HG02885 (cell line): ENCODE data around the gene SULF2.
A peak's percentile ranks its signal among the peaks of the same experiment; 100 is the strongest.

Experiments
- ATAC-seq: cut with Tn5 transposase; IDR thresholded peaks from one replicate; pipeline ENCODE4 v1.9.1; 2021; ENCODE audit warnings: mild to moderate bottlenecking; ENCODE audit not compliant: unreplicated experiment, poor library complexity

Gene SULF2

GRCh38 chr20:47741669-47742608, 43.3 kb downstream of the SULF2 start:
- ATAC-seq, result no peak

GRCh38 chr20:47740862-47741184, 44.5 kb downstream of the SULF2 start:
- no peak for ATAC-seq

DNA sequence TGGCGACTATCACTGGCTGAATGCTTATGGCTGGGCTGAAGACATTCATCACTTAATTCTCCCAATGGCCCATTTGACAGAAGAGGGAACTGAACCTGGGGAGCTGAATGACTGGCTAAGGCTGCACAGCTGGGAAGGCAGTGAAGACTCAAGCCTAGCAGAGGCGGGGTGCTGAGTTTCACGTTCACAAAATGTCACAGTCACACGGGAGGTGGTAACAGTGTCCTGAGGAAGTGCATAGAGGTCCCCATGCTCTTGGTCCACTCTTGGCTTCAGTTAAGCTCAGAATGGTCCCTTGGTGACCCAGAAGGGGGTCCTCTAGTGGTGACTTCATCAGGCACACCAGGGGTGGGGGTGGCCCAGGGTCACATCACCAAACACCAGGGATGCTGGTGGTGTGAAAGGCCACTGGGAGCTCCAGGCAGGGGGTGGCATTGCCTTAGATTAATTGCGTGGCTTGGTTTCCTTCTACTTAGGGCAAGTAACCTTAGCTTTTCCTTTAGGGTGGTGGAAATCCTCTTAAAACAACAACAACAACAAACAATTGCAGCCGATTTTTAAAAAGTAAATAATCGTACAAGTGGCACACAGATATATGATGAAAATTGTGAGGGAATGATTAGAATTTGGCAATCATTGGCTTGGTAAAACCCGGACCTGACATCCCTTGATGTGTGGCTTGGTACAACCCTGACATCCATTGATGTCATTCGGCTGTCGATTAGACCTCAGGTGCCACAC, 45.0 kb downstream of the SULF2 start:
- ATAC-seq, result no peak

- no peak for ATAC-seq
These were observed 47.4 kb downstream of the SULF2 start for GRCh38 chr20:47737923-47738322.

DNA sequence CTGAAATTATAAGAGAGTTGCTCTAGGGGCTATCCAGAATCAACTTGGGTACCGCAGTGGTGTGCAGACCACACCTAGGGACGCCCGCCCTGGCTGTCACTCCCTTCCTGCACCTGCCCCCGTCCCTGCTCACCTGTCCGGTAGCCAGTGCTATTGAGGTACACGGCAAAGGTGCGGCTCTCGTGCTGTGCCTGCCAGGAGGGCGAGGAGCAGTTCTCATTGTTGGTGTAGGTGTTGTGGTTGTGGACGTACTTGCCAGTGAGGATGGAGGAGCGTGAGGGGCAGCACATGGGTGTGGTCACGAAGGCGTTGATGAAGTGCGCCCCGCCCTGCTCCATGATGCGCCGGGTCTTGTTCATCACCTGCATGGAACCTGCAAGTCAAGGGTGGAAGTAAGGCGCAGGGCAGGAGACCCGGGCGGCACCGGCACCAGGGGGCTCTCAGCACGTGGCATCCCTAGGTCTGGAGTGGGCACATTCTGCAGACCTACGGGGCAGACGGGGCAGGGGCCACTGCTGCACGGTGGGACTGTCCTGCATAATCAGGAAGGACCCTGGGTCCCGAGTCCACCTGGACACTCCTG, 48.6 kb downstream of the SULF2 start:
- no peak for ATAC-seq

GRCh38 chr20:47735412-47736400, 49.6 kb downstream of the SULF2 start:
- no peak for ATAC-seq

DNA sequence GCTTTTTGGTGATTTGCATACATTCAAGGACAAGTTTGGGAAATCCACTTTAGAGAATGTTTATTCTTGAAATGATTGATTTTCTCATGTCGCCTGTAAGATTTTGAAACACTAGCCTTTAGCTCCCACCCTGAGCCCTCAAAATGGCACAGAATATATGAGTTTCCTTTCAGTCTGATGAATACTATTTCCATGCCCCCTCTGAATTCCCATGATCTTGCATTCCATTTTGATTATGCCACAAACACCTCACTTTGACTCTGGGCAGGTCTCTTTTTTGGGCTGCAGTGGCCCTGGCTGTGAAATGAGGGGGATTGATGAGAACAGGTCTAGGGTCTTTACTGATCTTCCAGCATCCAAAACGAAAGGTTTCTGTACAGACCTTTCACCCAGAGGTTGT, 50.4 kb downstream of the SULF2 start:
- ATAC-seq, result no peak

- no peak for ATAC-seq
These were observed 51.4 kb downstream of the SULF2 start for GRCh38 chr20:47733892-47734291.

DNA sequence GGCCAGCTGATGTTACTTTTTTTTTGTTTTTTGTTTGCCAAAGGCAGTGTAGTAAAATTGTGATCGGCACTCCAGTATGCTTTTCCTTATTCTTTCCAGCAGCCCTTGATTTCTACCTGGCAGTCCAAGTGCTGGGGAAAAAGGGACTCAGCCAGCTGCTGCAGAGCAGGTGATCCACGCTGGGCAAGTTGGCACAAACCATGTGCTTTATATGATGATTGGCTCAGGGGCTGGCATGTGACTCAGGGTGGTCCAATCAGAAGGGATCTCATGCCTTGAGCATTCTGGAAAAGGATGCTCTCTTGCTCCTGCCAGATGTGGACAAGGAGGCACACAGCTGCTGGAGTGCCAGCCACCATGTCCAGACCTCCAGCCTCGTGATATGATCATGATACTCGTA, 54.5 kb downstream of the SULF2 start:
- no peak for ATAC-seq

DNA sequence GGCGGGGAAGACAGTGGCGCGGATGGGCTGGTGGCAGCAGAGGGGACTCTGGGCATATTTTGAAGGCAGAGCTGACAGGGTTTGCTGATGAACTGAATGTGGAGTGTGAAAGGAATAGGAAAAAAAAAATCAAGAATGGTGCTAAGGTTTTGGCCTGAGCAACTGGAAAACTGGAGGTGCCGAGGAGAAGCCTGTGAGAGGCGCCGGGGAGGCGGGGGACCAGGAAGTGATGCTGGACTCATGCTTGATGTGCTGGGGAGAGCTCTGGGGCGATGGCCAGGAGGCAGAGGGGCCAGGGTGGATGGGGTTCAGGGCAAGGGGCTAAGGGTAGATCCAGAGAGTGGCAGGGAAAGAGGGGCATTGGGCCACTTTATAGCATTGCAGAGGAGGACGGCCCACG, 55.8 kb downstream of the SULF2 start:
- no peak for ATAC-seq

- ATAC-seq, result peak; percentile 17
These were observed 57.3 kb downstream of the SULF2 start for GRCh38 chr20:47727909-47728361.

DNA sequence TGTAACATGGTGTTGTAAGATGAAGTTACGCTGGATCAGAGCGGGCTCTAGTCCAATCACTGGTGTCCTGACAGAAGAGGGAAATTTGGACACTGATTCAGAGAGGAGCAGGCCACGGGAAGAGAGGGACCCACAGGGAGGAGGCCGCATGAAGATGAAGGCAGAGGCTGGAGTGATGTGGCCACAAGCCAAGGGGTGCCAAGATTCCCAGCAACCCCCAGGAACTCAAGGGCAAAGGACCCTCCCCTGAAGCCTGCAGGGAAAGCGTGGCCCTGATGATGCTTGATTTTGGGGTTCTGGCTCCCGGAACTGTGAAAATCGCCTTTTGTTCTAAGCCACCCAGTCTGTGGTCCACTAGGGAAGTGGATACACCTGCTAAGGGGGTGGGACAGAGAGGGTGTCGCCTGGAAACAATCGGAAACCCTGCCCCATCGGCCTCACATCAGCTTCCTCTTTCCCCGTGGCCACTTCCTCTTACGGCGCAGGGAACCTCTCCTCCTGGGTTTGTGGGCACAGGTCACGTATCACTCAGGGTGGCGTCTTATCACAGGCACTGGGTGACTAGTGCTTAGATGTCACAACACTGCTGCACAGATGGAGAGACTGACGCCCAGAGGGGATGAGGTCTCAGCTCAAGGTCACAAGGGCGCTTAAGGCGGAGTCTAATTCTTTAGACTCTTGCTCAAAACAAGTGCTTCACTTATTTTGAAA, 58.0 kb downstream of the SULF2 start:
- peak; percentile 78 for ATAC-seq

DNA sequence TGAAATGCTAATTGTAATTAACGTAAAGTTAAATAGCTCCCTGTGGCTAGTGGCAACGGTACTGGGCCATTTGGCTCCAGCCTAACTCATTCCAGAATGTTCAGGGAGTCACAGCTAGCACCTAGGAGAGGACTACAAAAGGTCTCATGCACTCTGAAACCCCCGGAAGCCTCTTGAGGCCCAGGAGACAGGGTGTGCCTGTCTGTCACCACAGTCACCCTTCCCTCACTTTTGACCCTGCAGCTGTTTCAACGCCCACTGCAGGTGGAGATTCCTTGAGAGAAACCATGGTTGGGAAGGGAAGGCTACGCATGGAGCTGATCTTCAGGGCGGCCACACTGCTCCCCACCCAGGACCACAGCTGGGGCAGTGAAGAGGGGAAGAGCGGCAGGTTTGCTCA, 58.6 kb downstream of the SULF2 start:
- ATAC-seq, result no peak

DNA sequence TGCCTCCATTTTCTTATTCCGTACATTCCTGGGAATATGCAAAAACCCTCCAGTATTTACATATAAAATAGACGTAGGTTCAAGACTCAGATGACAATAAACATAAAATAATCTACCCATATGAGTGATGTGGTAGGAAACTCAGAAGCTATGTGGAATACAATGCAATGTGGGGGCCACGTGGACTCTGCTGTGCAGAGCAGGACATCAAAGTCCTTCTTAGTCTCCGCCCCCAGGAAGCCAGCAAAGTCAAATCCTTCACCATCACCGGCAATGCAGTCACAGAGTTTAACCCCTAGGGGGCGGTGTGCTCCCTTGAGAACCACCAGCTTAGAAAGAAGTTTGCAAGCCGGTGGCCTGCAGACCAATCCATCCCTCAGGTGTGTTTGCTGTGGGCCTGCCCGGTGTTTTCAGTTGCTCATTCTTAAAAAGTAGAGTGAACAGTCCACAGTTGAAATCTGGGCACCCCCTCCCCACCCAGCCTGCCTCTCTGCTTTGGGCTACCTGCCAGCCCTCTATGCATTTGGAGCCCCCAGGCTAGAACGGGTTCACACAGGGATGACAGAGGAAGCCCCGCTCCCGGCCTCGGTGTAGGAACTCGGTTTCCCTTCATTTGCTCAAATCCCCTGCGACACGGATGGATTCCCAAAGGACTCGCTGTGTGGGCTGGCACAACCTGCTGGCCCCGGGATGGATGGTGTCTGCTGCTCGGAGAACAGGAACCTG, 59.9 kb downstream of the SULF2 start:
- ATAC-seq, result peak; percentile 48

DNA sequence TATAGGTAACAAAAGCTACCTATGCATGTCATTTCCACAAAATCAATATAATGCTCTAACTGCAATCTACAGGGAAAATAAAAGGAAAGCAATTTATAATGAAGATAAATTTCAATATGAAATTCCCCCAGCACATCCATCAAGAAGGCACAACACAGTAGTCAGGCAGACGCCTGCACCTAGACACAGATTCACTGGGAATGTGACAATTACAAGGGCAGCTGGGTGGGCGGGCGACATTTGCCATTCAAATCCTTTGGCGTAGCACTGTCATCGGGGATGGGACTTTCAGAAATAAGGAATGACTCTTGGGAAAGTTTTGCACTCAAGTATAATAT, 60.4 kb downstream of the SULF2 start:
- no peak for ATAC-seq

DNA sequence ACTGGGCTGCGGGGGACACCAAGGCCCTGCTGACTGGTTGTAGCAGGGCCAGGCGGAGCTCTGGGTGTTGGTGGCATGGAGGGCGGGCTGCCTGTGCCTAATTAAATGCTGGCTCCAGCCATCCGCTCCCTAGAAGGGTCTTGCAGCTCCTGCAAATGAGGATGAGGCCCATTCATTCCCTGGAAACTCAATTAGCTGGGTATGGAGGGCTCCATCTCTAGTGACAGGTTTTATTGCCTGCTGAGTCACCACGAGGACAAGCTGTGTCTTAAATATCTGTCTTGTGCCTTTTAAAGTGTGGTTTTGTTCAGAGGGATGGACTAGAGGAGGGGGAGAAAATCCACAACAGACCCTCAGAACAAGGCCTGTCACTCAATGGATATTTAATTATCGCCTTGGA, 60.9 kb downstream of the SULF2 start:
- ATAC-seq, result no peak

DNA sequence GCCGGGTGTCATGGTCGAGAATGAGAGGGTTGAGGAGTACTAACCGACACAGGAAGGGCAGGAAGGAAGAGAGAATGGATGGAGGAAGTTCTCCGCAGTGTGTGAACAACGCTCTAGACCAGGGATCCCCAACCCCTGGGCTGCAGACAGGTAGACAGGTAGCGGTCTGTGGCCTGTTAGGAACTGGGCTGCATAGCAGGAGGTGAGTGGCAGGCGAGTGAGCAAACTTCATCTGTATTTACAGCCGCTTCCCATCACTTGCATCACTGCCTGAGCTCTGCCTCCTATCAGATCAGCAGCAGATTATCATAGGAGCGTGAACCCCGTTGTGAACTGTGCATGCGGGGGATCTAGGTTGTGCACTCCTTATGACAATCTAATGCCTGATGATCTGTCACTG, 62.0 kb downstream of the SULF2 start:
- no peak for ATAC-seq

DNA sequence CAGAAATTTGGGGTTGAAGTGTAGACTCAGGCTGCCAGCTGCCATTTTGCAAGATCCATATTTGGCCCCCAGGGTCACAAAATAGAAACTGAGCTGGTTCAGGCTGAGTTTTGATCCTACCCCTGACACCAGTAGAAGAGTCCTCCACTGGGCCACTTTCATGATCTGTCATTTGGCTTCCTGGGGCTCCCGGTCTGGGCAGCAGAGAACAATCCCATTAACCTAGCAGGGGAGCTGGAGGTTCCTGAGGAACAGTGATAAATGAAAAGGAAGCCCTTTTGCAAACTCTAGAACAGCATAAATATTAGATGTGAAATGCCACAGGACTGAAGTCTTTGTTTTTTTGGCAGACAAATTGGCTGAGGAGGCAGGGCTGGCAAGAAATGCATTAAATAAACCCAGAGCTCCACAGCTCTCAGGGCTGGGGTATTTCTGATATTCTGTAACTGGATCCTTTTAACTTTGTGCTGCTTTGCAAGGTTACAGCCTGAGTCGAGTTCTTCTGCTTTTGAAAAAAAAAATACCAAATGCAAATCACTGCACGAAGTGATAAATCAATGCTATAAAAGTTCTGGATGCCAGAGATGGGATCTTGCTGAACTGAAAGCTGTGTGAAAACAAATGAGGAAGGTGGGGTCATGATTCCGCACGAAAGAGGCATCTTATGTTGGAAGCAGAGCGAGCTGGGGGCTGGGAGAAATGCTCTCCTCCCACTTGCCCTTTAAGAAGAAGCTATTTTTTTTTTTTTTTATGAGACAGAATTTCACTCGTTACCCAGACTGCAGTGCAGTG, 64.4 kb downstream of the SULF2 start:
- no peak for ATAC-seq
